KOPT-K1 (cell line): ENCODE measurements around the gene CASTOR1.

ENCODE experiments used
- H3K27ac ChIP-seq: fragments of 200-600 bp; sonication (generic); 2 replicates; pipeline ENCODE4 v1.5.1; 2016; ENCODE audit warnings: antibody characterized with exemption, mild to moderate bottlenecking, low read depth, low read length; ENCODE audit not compliant: poor library complexity, severe bottlenecking
- H3K36me3 ChIP-seq: fragments of 200-600 bp; sonication (generic); 2 replicates; pipeline ENCODE4 v1.5.1; 2017; ENCODE audit warnings: antibody characterized with exemption, mild to moderate bottlenecking, low read length, moderate library complexity; ENCODE audit not compliant: insufficient read depth
- H3K9me3 ChIP-seq: fragments of 200-600 bp; sonication (generic); 2 replicates; pipeline ENCODE4 v1.5.1; 2017; ENCODE audit warnings: antibody characterized with exemption, low read length, mild to moderate bottlenecking; ENCODE audit not compliant: insufficient read depth, poor library complexity, severe bottlenecking

CASTOR1 gene

DNA sequence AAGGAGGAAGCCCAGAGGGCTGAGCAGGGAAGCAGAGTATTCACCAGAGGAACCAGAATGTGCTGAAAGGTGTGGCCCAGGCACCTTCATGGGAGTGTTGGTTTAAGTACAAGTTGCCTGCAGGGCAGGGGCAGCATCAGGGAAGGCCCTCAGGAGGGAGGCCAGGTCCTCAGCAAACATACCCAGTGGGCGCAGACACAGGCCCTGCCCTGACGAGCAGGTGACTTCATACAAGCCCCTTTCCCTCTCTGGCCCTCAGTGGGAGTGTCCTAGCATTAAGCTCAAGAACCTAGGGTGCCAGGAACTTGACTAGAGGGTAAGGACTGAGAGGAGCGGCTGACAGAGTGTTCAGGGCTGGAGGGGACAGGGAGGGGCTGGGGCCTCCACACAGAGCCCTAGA lies 7.5 kb upstream of the CASTOR1 start:
- H3K36me3 ChIP-seq: peaks cover 97% of the 10 kb centered on the region

DNA sequence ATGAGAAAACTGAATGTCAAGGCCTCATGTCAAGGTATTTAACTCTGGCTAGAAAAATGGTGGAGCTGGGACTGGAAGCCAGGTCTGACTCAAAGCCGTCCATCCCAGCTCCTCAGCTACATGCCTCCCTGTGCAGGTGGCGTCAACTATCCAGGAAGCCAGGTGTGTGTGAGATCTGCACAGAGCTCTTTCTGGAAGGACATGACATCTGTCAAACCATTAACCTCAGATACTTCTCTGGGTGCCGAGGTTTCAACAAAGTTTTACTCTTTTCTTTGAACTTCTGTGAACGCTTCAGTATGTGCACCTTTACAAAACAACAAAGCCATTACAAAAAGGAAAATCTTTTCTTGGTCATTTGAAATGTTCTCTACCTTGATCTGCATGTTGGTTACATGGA lies 7.0 kb upstream of the CASTOR1 start:
- Histone ChIP-seq H3K36me3 (peaks cover 97% of the 10 kb centered on the region), H3K27ac (peak overlapping the region; percentile 72), H3K9me3 (no peaks in the 10 kb centered on the region)

More for the DNA sequence above, 7.5 kb upstream of the CASTOR1 start:
- Histone ChIP-seq H3K9me3 (no peaks in the 10 kb centered on the region), H3K27ac (peak overlapping the region; percentile 72)

DNA sequence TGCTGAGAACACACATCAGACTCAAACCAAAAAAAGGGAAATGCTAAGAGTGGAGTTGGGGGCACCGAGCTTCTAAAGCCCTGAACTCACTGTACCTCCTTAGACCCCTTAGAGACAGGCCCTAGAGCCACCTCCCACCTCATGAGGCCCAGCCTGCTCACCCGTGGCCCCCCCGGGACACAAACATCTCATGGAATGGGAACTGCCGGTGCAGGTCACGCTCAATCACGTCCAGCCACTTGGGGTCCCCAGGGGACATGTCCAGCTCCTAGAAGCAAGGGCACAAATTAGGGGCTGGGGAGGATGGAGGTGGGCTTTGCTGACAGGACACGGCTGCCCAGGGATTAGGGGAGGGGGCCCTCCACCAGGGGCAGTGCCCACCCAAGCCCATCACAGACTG lies 6.3 kb upstream of the CASTOR1 start:
- peaks cover 95% of the 10 kb centered on the region for H3K36me3 ChIP-seq
- no peaks in the 10 kb centered on the region for H3K9me3 ChIP-seq
- peak overlapping the region; percentile 72 for H3K27ac ChIP-seq

DNA sequence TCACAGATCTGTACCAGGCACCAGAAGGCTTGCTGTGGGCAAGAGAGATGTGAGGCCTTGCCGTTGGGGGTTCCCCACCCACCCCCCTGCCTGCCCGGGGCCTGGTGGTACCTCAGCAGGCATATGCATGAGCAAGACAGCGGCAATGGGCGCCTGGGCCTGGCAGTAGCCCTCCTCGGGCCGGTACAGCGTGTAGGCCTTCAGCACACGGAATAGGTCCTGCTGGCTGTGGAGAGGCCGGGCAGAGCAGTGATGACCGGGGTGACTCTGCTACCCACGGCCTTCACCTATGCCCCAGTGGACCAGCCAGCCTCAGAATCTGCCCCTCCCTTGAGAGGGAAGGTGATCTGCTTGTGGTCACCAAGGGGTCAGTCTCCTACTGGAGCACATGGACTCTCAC lies 5.5 kb upstream of the CASTOR1 start:
- Histone ChIP-seq H3K27ac (no peak overlapping the region), H3K36me3 (peaks cover 87% of the 10 kb centered on the region)

DNA sequence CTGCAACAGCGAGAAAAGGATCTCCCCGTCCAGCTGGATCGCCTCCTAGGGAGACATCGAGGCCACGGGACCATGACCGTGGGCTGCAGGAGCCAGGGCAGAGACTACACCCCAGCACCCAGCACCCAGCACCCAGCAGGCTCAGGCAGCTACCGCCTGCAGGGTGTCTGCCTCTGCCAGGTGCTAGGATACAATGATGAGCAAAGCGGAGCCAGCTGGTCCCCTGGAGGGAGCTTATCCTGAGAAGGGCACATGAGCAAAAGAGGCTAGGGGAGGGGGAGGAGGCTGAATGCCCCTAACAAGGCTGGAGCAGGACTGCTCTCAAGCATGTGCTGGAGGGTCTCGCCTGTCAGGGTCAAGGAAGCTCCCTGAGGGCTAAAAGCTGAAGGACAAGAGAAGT lies 4.8 kb upstream of the CASTOR1 start:
- peaks cover 80% of the 10 kb centered on the region for H3K36me3 ChIP-seq
- no peaks in the 10 kb centered on the region for H3K9me3 ChIP-seq
- no peak overlapping the region for H3K27ac ChIP-seq

More for the DNA sequence above, 5.5 kb upstream of the CASTOR1 start:
- H3K9me3 ChIP-seq: no peaks in the 10 kb centered on the region

DNA sequence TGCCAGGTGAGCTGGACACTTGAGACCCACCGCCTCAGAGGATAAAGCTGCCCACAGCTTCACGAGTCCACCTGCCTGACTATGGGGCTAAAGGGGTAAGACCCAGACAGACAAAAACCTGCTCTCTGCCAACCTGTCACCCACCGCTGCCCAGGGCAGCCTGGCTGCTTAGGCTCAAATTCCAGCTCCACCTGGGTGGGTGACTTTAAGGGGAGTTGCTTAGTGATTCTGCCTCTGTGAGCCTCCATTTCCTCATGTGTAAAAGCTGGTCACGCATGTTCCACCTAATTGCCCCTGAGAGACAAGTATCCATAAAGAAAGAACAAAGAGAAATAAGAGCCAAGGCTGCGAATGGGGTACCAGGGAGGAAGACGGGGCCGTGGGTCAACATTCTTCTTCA lies 3.7 kb upstream of the CASTOR1 start:
- Histone ChIP-seq H3K9me3 (no peaks in the 10 kb centered on the region), H3K36me3 (peaks cover 70% of the 10 kb centered on the region), H3K27ac (no peak overlapping the region)

DNA sequence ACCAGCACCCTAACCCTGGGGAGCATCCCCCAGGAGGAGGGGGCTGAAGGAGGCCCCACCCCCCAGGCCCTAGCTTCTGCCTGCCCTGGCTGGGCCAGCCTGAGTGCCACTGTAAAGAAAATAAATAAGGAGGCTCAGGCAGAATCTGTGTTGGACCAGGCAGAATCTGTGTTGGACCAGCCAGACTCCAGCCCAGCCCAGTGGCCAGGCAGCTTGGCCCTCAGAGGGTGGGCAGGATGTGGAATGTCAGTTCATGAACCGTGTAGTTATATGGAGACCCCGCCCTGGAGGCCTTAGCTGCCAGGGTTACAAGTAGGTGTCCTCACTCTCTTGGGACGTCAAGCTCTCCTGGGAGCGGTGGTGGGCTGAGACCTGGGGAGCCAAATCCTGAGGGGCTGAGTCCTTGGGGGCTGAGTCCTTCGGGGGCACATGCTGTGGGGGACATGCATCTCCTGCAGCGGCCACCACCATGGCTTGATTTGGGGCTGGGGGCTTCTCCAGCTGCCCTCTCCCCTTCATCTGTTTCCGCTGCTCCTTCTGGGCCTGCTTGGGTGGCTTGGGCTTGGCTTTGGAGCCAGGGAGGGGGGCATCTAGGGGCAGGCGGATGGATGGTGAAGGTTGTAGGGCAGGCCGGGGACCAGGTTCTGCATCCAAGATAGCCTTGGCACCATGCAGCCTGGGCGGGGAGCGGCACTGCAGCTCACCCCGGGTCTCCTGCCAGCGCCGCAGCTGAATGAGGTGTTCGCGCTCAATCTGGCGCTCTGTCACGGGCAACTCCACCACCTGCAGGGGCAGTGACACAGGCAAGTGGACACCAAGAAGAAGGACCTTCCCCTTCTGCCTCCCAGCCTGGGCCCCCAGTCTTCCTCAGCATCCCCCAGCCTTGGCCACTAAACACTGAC lies 3.0 kb upstream of the CASTOR1 start:
- Histone ChIP-seq H3K36me3 (peaks cover 62% of the 10 kb centered on the region), H3K9me3 (no peaks in the 10 kb centered on the region), H3K27ac (no peak overlapping the region)

DNA sequence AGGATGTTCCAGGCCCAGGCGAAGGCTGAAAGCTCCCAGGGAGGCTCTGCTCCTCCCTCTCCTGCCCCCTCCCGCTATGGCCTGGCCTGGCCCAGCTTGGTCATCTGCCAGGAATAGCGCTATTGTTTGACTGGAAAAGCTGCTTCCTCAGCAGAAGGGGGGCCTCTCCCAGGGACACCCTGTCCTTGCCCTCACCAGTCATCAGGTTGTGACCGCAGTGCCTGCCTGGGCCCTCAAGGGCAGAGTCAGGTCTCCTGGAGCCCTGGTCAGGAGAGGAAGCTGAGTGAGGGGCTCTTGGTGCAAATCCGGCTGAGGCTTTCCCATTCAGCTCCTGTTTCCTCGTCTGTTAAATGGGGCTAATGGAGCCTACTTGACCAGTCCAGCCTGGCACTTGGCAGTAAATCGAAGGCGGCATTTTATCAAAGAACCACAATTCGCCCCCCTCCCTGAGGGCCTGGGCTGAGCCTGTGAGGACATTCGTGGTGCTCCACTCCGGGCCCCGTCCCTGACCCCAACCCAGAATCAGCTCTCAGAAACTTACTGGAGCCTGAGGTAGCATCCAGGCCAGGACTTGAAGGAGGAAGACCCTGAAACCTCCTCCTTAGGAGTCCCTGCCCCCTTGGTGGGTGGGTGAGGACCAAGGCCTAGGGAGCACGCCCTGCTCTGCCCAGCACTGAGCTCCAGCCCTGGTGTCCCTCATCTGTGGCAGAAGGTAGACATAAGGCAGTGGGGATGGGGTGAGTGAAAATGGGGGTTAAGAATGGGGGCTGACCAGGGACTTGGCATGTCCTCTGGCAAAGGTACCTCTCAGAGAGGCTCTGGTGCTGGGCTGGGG lies 2.0 kb upstream of the CASTOR1 start:
- peak overlapping the region; percentile 79 for H3K27ac ChIP-seq

DNA sequence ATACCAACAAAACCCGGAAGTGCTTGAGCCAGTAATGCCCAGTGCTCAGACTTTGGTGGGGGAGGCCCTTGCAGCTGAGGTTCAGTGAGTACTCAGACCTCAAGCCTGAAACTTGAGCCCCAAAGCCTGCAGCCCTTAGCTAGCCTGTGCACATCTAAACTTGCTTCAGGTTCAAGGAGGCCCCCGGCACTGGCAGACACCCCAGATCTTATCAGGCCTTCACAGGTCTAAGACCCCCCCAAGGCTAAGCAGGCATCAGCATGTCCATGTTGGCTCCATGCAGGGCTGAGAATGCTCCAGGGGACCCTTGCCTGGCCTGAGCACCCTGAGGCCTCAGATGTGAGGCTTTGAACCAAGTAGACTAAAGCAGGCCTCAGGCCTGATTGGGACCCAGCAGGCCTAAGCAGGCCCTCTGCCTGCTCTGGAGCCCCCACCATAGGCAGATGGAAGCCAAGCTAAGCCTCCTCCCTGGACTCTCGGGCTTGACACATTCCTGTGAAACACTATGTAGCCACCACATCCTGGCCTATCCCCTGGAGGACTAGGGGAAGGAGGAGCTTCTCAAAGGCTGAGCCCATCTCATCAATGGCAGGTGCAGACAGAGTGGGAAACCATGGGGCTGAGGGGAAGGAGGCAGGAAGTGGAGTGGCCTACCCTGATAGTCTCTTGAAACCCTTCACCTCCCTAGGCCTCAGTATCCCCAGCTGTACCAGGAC lies 1.2 kb upstream of the CASTOR1 start:
- no peaks in the 10 kb centered on the region for H3K9me3 ChIP-seq
- peak overlapping the region; percentile 79 for H3K27ac ChIP-seq

More for the DNA sequence above, 2.0 kb upstream of the CASTOR1 start:
- Histone ChIP-seq H3K9me3 (no peaks in the 10 kb centered on the region), H3K36me3 (peaks cover 55% of the 10 kb centered on the region)

DNA sequence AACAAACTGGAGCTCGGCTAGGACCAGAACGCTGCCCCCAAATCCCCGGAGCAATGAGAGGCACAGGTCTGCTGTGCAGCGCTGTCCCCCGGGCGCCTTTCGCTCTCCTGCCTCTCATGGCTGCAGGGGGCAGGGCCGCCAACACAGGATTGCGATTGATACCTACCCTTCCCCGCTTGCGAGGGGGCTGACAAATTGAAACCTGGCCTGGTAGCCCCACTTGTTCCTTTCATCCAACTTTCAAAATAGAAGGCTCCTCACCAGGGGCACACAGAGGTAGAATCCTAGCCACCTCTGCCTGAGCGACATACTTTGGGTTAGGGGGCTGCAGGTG lies 642 bp upstream of the CASTOR1 start:
- Histone ChIP-seq H3K36me3 (peaks cover 42% of the 10 kb centered on the region), H3K27ac (peak overlapping the region; percentile 79)

More for the DNA sequence above, 1.2 kb upstream of the CASTOR1 start:
- peaks cover 47% of the 10 kb centered on the region for H3K36me3 ChIP-seq

DNA sequence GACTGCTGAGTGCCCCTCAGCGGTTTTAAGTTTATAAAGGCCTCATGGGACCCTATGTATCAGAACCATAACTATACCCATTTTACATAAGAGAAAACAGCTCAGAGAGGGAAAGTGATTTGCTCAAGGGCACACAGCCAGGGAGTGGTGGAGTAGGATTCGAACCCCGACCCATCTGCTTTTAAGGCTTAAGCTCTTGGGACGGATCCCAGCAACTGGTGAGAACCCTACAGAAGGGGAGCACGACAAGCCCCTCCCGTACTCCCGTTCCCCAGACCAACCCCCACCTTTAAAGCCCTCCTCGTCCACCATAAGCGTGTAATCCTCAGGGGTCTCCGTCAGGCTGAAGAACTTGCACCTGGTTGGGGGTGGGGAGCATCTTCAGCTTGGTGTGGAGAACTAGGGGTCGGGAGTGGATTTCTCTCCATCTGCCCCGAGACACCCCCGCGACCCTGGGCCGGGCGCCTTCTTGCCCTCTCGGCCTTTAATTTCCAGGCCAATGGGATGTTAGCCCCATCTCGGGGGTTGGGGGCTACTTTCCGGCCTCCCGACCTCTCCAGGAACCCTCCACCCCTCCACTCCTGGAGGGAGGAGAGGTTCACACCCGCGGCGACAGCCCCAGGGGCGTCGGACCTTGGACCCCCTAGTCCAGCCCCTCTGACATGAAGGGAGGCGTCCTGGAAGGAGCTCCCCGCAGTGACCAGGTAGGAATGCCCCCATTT lies 725 bp downstream of the CASTOR1 start:
- Histone ChIP-seq H3K36me3 (peaks cover 28% of the 10 kb centered on the region), H3K9me3 (no peaks in the 10 kb centered on the region), H3K27ac (peak overlapping the region; percentile 79)

More for the DNA sequence above, 642 bp upstream of the CASTOR1 start:
- H3K9me3 ChIP-seq: no peaks in the 10 kb centered on the region

DNA sequence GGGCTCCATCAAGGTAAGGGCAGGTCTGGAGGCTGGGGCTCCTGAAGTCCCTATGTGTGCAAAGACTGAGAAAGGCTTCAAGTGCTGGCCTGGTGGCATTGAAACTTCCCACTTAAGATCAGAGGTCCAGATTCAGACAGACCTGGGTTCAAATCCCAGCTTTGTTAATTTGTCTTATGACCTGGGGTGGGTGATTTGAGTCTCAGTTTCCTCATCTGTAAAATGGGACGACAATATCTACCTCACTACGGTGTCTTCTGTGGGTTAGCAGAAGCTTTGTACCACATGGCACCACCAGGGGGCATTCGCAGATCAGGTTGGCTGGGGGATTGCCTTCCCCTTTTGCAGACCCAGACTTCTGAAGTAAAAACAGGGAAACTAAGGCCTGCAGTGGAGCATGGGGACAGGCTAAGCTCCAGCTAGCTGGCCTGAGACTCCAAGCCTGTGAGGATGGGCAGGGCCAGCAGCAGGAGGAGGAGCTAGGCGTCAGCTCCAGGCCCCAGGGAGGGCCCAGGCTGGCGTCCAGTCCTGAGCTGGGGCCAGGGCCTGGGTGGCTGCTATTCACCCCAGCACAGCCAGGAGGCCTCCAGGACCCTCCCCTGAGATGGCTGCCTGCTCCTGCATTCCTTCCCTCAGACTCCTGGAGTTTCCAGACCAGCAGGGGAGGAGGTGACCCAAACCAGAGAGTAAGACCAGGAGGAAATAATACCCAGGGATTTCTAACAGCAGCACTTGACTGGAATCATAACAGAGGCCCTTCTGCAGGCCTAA lies 1.5 kb downstream of the CASTOR1 start:
- Histone ChIP-seq H3K36me3 (peaks cover 21% of the 10 kb centered on the region), H3K27ac (peak overlapping the region; percentile 79), H3K9me3 (no peaks in the 10 kb centered on the region)

DNA sequence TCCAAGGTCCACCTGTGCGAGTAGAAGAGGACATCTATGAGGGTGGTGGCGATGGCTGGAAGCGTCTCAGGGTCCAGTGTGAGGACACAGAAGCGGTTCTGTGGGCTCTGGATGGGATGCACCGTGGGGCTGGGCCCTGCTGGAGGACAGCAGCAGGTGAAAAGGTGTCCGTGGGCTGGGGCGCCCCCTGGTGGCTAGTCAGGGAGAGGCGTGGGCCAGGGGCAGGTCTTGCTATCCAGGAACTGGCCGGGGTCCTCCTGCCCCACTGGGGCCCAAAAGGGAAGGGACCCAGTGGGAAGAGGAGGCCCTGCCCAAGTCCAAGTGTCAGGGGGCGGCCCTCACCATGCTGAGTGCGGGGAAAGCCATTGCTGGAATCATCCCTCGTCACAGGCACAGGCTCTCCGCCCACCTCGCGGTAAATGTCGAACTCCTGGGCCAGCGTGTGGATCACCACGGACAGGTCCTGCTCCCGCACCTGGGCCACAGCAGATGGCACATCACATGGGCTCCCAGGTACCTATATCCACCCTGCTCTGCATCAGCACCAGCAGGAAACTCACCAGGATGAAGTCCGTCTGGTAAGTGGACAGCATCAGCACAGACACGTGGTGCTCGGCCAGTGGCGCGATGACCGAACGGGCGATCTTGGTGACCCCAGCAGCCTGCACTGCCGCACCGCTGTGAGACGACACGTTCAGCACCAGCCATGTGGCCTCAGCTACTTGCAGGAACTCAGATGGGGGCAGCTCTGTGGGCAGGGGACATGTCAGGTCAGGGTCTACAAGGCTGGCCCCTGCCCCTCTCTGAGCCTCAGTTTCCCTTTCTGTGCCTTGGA lies 2.3 kb downstream of the CASTOR1 start:
- Histone ChIP-seq H3K36me3 (peaks cover 13% of the 10 kb centered on the region), H3K27ac (peak overlapping the region; percentile 35), H3K9me3 (no peaks in the 10 kb centered on the region)
